ENCODE results near the gene LOXHD1. TPM values are rescaled to one million over a fixed set of nuclear protein-coding genes. Genes with fewer than 3 reads are reported as not detected.

Gene LOXHD1
- total and polyA plus RNA-seq, 2 of the 4 experiments (the other 2 are of a cell fraction) = not detected

DNA sequence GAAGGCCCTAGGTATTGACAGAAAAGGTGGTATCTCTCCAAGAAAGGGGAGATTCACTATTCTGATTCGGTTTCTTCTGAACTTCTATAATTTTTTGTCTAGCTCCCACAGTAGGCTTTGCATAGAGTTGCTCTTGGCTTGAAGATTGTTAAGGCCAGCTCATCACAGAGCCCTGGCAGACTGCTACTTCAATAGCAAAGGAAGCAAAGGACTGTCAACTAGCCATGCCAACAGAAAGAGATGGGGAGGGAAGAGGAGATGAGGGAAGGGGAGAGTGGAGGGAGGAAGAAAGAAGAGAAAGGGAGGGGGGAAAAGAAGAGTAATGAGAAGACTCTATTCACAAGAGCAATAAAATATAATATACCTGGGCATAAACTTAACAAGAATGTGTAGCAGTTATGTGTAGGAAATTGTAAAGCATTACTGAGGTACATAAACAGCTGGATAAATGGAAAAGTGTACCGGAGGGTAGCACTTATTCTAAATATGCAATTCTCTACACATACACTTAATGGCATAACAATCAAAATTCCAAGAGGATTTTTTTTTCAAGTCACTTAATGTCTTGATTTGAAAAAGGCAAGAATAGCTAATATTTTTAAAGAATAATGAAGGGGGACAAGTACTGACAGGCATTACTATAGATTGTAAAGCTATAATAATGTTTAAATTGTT, 102.5 kb downstream of the LOXHD1 start:
- H3K9me1 ChIP-seq (ENCODE audit: insufficient read depth, low read length) = no peaks in the 10 kb centered on the region; the same call in 1 of the 2 replicates
- POLR2A ChIA-PET (ENCODE audit: unreplicated experiment) = no interaction called here
- H3K36me3 ChIP-seq (ENCODE audit: control insufficient read depth, insufficient read depth, low read length) = no peaks in the 10 kb centered on the region
- in situ Hi-C loops (cut with MboI; ENCODE audit: low sequenced_read_pairs) (no loop called here), intact Hi-C loops (cut with micrococcal nuclease) (loop anchor here (1.0 kb wide), 1 partner anchor 104 kb away; no protein-coding TSS in a partner anchor), dilution Hi-C loops (cut with HindIII; ENCODE audit: low sequenced_read_pairs, unreplicated experiment) (no loop called here)
- no peak overlapping the region for H3K14ac ChIP-seq (replicated peaks; ENCODE audit: low read depth, low read length)
- CTCF ChIA-PET = no interaction called here
- no peak overlapping the region for H3K4me3 ChIP-seq (ENCODE audit: insufficient read depth, low read depth, low read length)
- H4K20me1 ChIP-seq (ENCODE audit: insufficient read depth, low read length) = no peaks in the 10 kb centered on the region
- H3K56ac ChIP-seq (ENCODE audit: extremely low read depth, insufficient read depth, low read length) = no peak overlapping the region
- H3K9me3 ChIP-seq (ENCODE audit: control insufficient read depth, insufficient read depth, low read length) = no peaks in the 10 kb centered on the region
- H4K91ac ChIP-seq (ENCODE audit: insufficient read depth, low read depth, low read length) = no peak overlapping the region
- H2BK5ac ChIP-seq (ENCODE audit: low read depth, low read length, poor library complexity, severe bottlenecking) = no peak overlapping the region
- no peak overlapping the region for H3K18ac ChIP-seq (ENCODE audit: low read depth, low read length)
- no CpG with 5 or more reads among the region's 2 CpGs for WGBS, 2 experiments (ENCODE audit: extremely low coverage in 2 of 2, insufficient read length in 1 of 2)
- no peak overlapping the region for H3K27ac ChIP-seq (ENCODE audit: insufficient read depth, low read length)
- TF ChIP-seq CTCF (conservative IDR thresholded peaks at IDR 0.05; ENCODE audit: low read depth, low read length) (no peak), ELK1 (IDR thresholded peaks at IDR 0.05; ENCODE audit: borderline replicate concordance, low read depth, low read length) (no peak), NFE2L2 (IDR thresholded peaks at IDR 0.05; ENCODE audit: low read depth, low read length) (no peak), BHLHE40 (IDR thresholded peaks at IDR 0.05; ENCODE audit: low read depth, low read length) (no peak), MAZ (IDR thresholded peaks at IDR 0.05; ENCODE audit: borderline replicate concordance, low read depth, low read length) (no peak), CHD1 (IDR thresholded peaks at IDR 0.05; ENCODE audit: low read depth, low read length) (no peak), CEBPB (IDR thresholded peaks at IDR 0.05; ENCODE audit: low read depth, low read length) (no peak), RAD21 (IDR thresholded peaks at IDR 0.05; ENCODE audit: low read length) (no peak), FOS (IDR thresholded peaks at IDR 0.05; ENCODE audit: low read depth, low read length) (no peak), MXI1 (IDR thresholded peaks at IDR 0.05; ENCODE audit: borderline replicate concordance, low read depth, low read length) (no peak), POLR2A (IDR thresholded peaks at IDR 0.05; ENCODE audit: low read depth, low read length) (no peak), MAFK (IDR thresholded peaks at IDR 0.05; ENCODE audit: low read depth, low read length) (no peak), SMC3 (IDR thresholded peaks at IDR 0.05; ENCODE audit: low read depth, low read length) (no peak)
- TF ChIP-seq, protein P1, sequence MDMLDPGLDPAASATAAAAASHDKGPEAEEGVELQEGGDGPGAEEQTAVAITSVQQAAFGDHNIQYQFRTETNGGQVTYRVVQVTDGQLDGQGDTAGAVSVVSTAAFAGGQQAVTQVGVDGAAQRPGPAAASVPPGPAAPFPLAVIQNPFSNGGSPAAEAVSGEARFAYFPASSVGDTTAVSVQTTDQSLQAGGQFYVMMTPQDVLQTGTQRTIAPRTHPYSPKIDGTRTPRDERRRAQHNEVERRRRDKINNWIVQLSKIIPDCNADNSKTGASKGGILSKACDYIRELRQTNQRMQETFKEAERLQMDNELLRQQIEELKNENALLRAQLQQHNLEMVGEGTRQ (IDR thresholded peaks at IDR 0.05; ENCODE audit: low read depth, low read length) = no peak
- no peak overlapping the region for H4K5ac ChIP-seq (ENCODE audit: low read depth, low read length)
- H2BK20ac ChIP-seq (ENCODE audit: low read depth, low read length) = no peak overlapping the region
- H3K4me1 ChIP-seq (ENCODE audit: control insufficient read depth, insufficient read depth, low read length) = no peaks in the 10 kb centered on the region
- no peak overlapping the region for H3K9ac ChIP-seq (ENCODE audit: low read depth, low read length)
- BruUV-seq (replicated peaks) = no TSS peak
- ATAC-seq (ENCODE audit: low read depth) (no peak), DNase-seq (no peak)
- no peak overlapping the region for H2BK15ac ChIP-seq (ENCODE audit: low read depth, low read length)
- H3K4ac ChIP-seq (ENCODE audit: low read depth, low read length) = no peak overlapping the region
- no peaks in the 10 kb centered on the region for H3K79me1 ChIP-seq (ENCODE audit: low read depth in 1 of 2, low read length in 2 of 2)
- no peak overlapping the region for H2AK5ac ChIP-seq (ENCODE audit: low read depth, low read length)
- no peaks in the 10 kb centered on the region for H3K27me3 ChIP-seq (ENCODE audit: control insufficient read depth, insufficient read depth, low read length)
- H3K23ac ChIP-seq (ENCODE audit: low read depth, low read length) = no peak overlapping the region
- no peak overlapping the region for H2BK120ac ChIP-seq (ENCODE audit: low read depth, low read length)
- no peak overlapping the region for H2AK9ac ChIP-seq (replicated peaks; ENCODE audit: low read depth, low read length, poor library complexity)
- H4K8ac ChIP-seq (ENCODE audit: low read depth in 2 of 2, low read length in 2 of 2) = no peak overlapping the region
- no peak overlapping the region for H3K4me2 ChIP-seq (ENCODE audit: low read depth, low read length)
- H2AFZ ChIP-seq (replicated peaks; ENCODE audit: low read length, poor library complexity) = no peak overlapping the region
